ENCODE data around the gene C17orf67. TPM values are rescaled to one million over a fixed set of nuclear protein-coding genes. Genes with fewer than 3 reads are reported as not detected.

The C17orf67 gene, protein sequence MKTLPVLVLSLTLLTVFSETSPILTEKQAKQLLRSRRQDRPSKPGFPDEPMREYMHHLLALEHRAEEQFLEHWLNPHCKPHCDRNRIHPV
- total RNA-seq (10 to 100 TPM in 1 of 2 experiments, 1 to 10 TPM in 1; 9.5 to 11.2 TPM), polyA plus RNA-seq (1 to 10 TPM in 1 of 2 donors, under 1 TPM in 1; 0.81 to 2.9 TPM)

GRCh38 chr17:56833809-56834379 lies at the start of gene C17orf67, which contains the start of gene DGKE:
Gene C17orf67, minus strand, starts transcription at chr17:56833920. Its CDS starts 18,110 bp downstream, at chr17:56815810.
Gene DGKE, plus strand, starts transcription at chr17:56834151. Its CDS starts 645 bp downstream, at chr17:56834796.
- Histone ChIP-seq H3K36me3 (ENCODE audit: insufficient read depth, low read length) (no peaks in the 10 kb centered on the region), H3K27ac (ENCODE audit: low read depth, low read length) (peak within 1 kb of the TSS; percentile 79), H3K4me3 (ENCODE audit: low read length in 2 of 2) (peak within 1 kb of the TSS; percentile 49 to 88), H3K9me3 (ENCODE audit: control insufficient read depth in 1 of 2, low read length in 2 of 2) (no peaks in the 10 kb centered on the region), H3K4me1 (ENCODE audit: insufficient read depth, low read length) (peaks cover 67% of the 10 kb centered on the region), H3K27me3 (ENCODE audit: insufficient read depth, low read length) (no peaks in the 10 kb centered on the region)
- Mint-ChIP-seq H3K27ac (peak within 1 kb of the TSS; percentile 92 to 97 (median 95)), H3K4me1 (peaks cover 43 to 75% (median 57%) of the 10 kb centered on the region in 4 donors), H3K36me3 (peaks cover 5 to 21% of the 10 kb centered on the region in 2 donors), H3K27me3 (no peaks in the 10 kb centered on the region), H3K9me3 (no peaks in the 10 kb centered on the region), H3K4me3 (peak within 1 kb of the TSS; percentile 95 to 98 (median 96))
- peak; percentile 98 to 99 (median 98) for DNase-seq
- CTCF ChIA-PET (ENCODE audit: partially characterized antibody), result interaction anchor here (1.9 to 4.0 kb wide), 2 partner anchors 9 to 15 kb away, joined by 4 to 38 read pairs; no protein-coding TSS in a partner anchor
- intact Hi-C loops (cut with micrococcal nuclease), result loop anchor here (1.0 to 5.0 kb wide), 9 partner anchors 15 to 1865 kb away; partner anchors contain the start of genes AKAP1, COIL, COX11 and MSI2
- POLR2A ChIA-PET (ENCODE audit: partially characterized antibody), result interaction anchor here (0.6 to 3.1 kb wide), 17 partner anchors 9 to 1173 kb away, joined by 3 to 31 read pairs (median 4); partner anchors contain the start of genes AKAP1, SCPEP1 and SRSF1

DNA sequence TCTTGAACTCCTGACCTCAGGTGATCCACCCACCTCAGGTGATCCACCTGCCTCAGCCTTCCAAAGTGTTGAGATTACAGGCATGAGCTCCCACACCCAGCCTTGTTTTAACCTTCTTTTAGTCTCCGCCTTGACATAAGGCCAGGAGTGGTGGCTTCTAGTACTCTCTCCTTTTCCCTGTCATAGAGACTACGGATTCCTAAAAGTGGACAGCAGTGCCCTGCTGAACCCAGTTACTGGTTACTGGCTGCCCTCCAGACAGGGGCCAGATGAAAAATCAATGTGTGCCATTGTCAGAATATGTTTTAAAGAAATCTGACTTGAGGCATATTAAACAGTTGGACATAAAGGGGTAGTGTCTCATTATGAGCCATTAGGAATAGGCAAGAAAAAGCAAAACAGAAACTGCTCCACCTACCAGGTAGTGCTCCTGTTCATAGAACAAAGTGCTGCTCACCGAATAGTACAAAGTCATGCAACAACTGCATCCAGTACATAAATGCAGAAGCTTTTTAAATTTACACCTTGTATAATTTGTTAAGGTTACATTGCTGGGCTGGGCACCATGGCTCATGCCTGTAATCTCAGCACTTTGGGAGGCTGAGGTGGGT lies 48.1 kb upstream of the C17orf67 start:
- peaks cover 0 to 1% of the 10 kb centered on the region in 2 donors for H3K27me3 Mint-ChIP-seq
- intact Hi-C loops (cut with micrococcal nuclease), result no loop called here
- Histone ChIP-seq H3K4me1 (ENCODE audit: insufficient read depth, low read length) (no peaks in the 10 kb centered on the region), H3K36me3 (ENCODE audit: insufficient read depth, low read length) (peaks cover 5% of the 10 kb centered on the region), H3K27ac (ENCODE audit: low read depth, low read length) (no peak overlapping the region), H3K4me3 (ENCODE audit: low read length in 2 of 2) (no peak overlapping the region), H3K27me3 (ENCODE audit: insufficient read depth, low read length) (no peaks in the 10 kb centered on the region), H3K9me3 (ENCODE audit: control insufficient read depth in 1 of 2, low read length in 2 of 2) (no peaks in the 10 kb centered on the region)
- H3K27ac Mint-ChIP-seq, result peak overlapping the region in 2 of 7 donors; percentile 15 to 18
- CTCF ChIA-PET (ENCODE audit: partially characterized antibody), result no interaction called here
- H3K4me3 Mint-ChIP-seq, result no peak overlapping the region
- DNase-seq, result no peak
- POLR2A ChIA-PET (ENCODE audit: partially characterized antibody), result interaction anchor here (0.8 kb wide), 1 partner anchor 46 kb away, joined by 3 read pairs; no protein-coding TSS in a partner anchor
- peaks cover 0 to 2% (median under 1%) of the 10 kb centered on the region in 4 donors for H3K4me1 Mint-ChIP-seq
- peaks cover 9 to 10% of the 10 kb centered on the region in 2 donors for H3K36me3 Mint-ChIP-seq
- no peaks in the 10 kb centered on the region for H3K9me3 Mint-ChIP-seq

DNA sequence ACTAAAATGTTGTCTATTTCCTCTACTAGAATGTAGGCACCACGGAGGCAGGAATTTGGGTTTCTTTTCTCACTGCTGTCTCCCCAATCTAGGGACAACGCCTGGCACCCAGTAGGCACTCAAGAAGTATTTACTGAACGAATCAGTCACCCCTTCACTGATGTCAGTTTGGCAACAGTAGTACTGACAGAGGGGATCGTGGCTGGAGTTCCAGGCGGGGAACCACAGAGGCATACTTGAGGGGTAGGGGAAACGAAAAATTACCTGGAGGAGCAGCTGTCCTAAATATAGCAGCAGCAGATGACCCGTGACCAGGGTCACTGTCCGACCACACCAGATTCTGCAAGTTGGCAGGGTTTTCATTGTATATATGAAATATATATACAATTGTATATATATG lies 46.9 kb upstream of the C17orf67 start:
- intact Hi-C loops (cut with micrococcal nuclease), result no loop called here
- Mint-ChIP-seq H3K4me1 (no peaks in the 10 kb centered on the region), H3K36me3 (peaks cover 3 to 11% of the 10 kb centered on the region in 2 donors), H3K4me3 (no peak overlapping the region), H3K9me3 (no peaks in the 10 kb centered on the region), H3K27me3 (peaks cover 0 to 3% of the 10 kb centered on the region in 2 donors), H3K27ac (peak overlapping the region in 1 of 7 donors; percentile 57)
- H3K4me3 ChIP-seq (ENCODE audit: low read length in 2 of 2), result no peak overlapping the region
- H3K9me3 ChIP-seq (ENCODE audit: control insufficient read depth in 1 of 2, low read length in 2 of 2), result no peaks in the 10 kb centered on the region
- H3K27me3 ChIP-seq (ENCODE audit: insufficient read depth, low read length), result no peaks in the 10 kb centered on the region
- CTCF ChIA-PET (ENCODE audit: partially characterized antibody), result no interaction called here
- DNase-seq, result no peak
- POLR2A ChIA-PET (ENCODE audit: partially characterized antibody), result no interaction called here
- H3K4me1 ChIP-seq (ENCODE audit: insufficient read depth, low read length), result no peaks in the 10 kb centered on the region
- no peaks in the 10 kb centered on the region for H3K36me3 ChIP-seq (ENCODE audit: insufficient read depth, low read length)
- no peak overlapping the region for H3K27ac ChIP-seq (ENCODE audit: low read depth, low read length)

DNA sequence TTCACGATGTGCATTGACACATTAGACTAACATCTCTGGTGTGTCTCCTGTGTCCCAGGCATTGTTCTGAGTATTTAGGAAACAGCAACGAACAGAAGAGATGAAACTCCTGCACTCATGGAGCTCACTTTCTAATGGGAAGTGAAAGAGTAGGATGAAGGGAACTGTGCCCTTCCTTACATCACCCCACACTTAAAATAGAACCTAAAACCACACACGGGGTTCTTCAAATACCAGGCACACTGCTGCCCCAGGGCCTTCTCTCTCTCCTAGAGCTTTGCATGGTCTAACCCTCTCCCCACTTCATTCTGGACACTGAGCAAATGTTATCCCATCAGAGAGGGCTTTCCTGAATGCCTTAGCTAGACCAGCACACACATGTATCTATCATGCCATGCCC lies 46.4 kb upstream of the C17orf67 start:
- H3K36me3 Mint-ChIP-seq, result peaks cover 0 to 7% of the 10 kb centered on the region in 2 donors
- ChIA-PET CTCF (ENCODE audit: partially characterized antibody) (interaction anchor here (0.9 to 2.0 kb wide), 3 partner anchors 8 to 59 kb away, joined by 3 to 5 read pairs (median 3); no protein-coding TSS in a partner anchor), POLR2A (ENCODE audit: partially characterized antibody) (no interaction called here)
- no peaks in the 10 kb centered on the region for H3K4me1 Mint-ChIP-seq
- Histone ChIP-seq H3K36me3 (ENCODE audit: insufficient read depth, low read length) (no peaks in the 10 kb centered on the region), H3K27ac (ENCODE audit: low read depth, low read length) (no peak overlapping the region), H3K4me3 (ENCODE audit: low read length in 2 of 2) (no peak overlapping the region), H3K27me3 (ENCODE audit: insufficient read depth, low read length) (no peaks in the 10 kb centered on the region), H3K9me3 (ENCODE audit: control insufficient read depth in 1 of 2, low read length in 2 of 2) (no peaks in the 10 kb centered on the region), H3K4me1 (ENCODE audit: insufficient read depth, low read length) (no peaks in the 10 kb centered on the region)
- no peaks in the 10 kb centered on the region for H3K9me3 Mint-ChIP-seq
- H3K27me3 Mint-ChIP-seq, result peaks cover 0 to 3% of the 10 kb centered on the region in 2 donors
- intact Hi-C loops (cut with micrococcal nuclease), result no loop called here
- no peak overlapping the region for H3K27ac Mint-ChIP-seq
- no peak for DNase-seq
- H3K4me3 Mint-ChIP-seq, result no peak overlapping the region

DNA sequence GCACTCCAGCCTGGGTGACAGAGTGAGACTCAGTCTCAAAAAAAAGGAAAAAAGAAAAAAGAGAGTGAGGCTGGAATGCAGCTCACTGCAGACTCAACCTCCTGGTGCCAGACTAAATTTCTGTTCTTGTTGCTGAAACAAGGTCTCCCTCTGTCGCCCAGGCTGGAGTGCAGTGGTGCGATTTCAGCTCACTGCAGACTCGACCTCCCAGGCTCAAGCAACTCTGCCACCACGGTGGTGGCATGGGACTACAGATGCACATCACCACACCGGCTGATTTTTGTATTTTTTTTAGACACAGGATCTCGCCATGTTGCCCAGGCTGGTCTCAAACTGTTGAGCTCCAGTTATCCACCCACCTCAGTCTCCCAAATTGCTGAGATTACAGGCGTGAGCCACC lies 45.6 kb upstream of the C17orf67 start:
- Histone ChIP-seq H3K36me3 (ENCODE audit: insufficient read depth, low read length) (no peaks in the 10 kb centered on the region), H3K27ac (ENCODE audit: low read depth, low read length) (no peak overlapping the region), H3K4me3 (ENCODE audit: low read length in 2 of 2) (no peak overlapping the region), H3K9me3 (ENCODE audit: control insufficient read depth in 1 of 2, low read length in 2 of 2) (no peaks in the 10 kb centered on the region), H3K4me1 (ENCODE audit: insufficient read depth, low read length) (no peaks in the 10 kb centered on the region), H3K27me3 (ENCODE audit: insufficient read depth, low read length) (no peaks in the 10 kb centered on the region)
- no peaks in the 10 kb centered on the region for H3K4me1 Mint-ChIP-seq
- ChIA-PET CTCF (ENCODE audit: partially characterized antibody) (interaction anchor here (0.9 to 2.0 kb wide), 3 partner anchors 9 to 60 kb away, joined by 3 to 5 read pairs (median 3); no protein-coding TSS in a partner anchor), POLR2A (ENCODE audit: partially characterized antibody) (no interaction called here)
- intact Hi-C loops (cut with micrococcal nuclease), result no loop called here
- no peak overlapping the region for H3K4me3 Mint-ChIP-seq
- H3K27ac Mint-ChIP-seq, result no peak overlapping the region
- peaks cover 0 to 6% of the 10 kb centered on the region in 2 donors for H3K36me3 Mint-ChIP-seq
- H3K27me3 Mint-ChIP-seq, result peaks cover 0 to 3% of the 10 kb centered on the region in 2 donors
- no peaks in the 10 kb centered on the region for H3K9me3 Mint-ChIP-seq
- DNase-seq, result no peak

GRCh38 chr17:56876766-56877179 lies 43.1 kb upstream of the C17orf67 start:
- H3K4me3 Mint-ChIP-seq, result no peak overlapping the region
- DNase-seq, result no peak
- H3K27ac ChIP-seq (ENCODE audit: low read depth, low read length), result no peak overlapping the region
- ChIA-PET POLR2A (ENCODE audit: partially characterized antibody) (no interaction called here), CTCF (ENCODE audit: partially characterized antibody) (no interaction called here)
- H3K27me3 ChIP-seq (ENCODE audit: insufficient read depth, low read length), result no peaks in the 10 kb centered on the region
- no peak overlapping the region for H3K27ac Mint-ChIP-seq
- no peaks in the 10 kb centered on the region for H3K36me3 ChIP-seq (ENCODE audit: insufficient read depth, low read length)
- intact Hi-C loops (cut with micrococcal nuclease), result no loop called here
- H3K27me3 Mint-ChIP-seq, result peaks cover 3 to 4% of the 10 kb centered on the region in 2 donors
- no peaks in the 10 kb centered on the region for H3K9me3 ChIP-seq (ENCODE audit: control insufficient read depth in 1 of 2, low read length in 2 of 2)
- no peaks in the 10 kb centered on the region for H3K9me3 Mint-ChIP-seq
- H3K36me3 Mint-ChIP-seq, result peaks cover 0 to 6% of the 10 kb centered on the region in 2 donors
- no peaks in the 10 kb centered on the region for H3K4me1 Mint-ChIP-seq
- no peak overlapping the region for H3K4me3 ChIP-seq (ENCODE audit: low read length in 2 of 2)
- H3K4me1 ChIP-seq (ENCODE audit: insufficient read depth, low read length), result no peaks in the 10 kb centered on the region

Data from CD4-positive, alpha-beta memory T cell (primary cell).